ENCODE measurements around the gene FASTKD1.
"Not testable (repeated sequence)": the region's sequence is repeated elsewhere in the genome, so short reads cannot be mapped to it uniquely, and the experiment has no call there.

Gene FASTKD1

DNA sequence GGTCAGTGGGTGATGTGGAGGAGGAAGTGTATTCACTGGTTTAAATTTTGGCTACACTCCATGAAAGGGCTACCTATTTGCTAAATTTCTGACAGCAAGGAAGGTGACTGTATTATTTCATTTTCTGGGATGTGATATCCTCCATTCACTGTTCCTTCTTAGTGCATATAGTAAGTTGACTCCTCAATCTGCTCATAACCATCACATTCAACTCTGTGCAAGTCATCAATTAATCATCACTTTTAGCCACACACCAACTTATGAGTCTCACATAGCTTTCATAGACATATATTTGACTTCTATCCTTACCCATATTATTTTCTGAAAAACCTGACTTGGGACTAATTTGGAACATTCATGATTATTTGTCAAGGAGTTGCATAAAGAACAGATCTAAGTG, 47.2 kb downstream of the FASTKD1 start:
- no peak for DNase-seq (ENCODE audit: low read depth)
- no peak for TF ChIP-seq POLR2A (IDR thresholded peaks at IDR 0.05; ENCODE audit: extremely low read depth, insufficient read length)
- no peak for TF ChIP-seq MAX (IDR thresholded peaks at IDR 0.05; ENCODE audit: low read depth, low read length)
- no peak for TF ChIP-seq MYC (IDR thresholded peaks at IDR 0.05; ENCODE audit: low read depth, low read length)
- no peak for TF ChIP-seq CTCF (IDR thresholded peaks at IDR 0.05; ENCODE audit: low read depth, low read length)
- no peak overlapping the region for H3K4me3 ChIP-seq (ENCODE audit: low read depth, low read length)

GRCh38 chr2:169525434-169525833, 48.2 kb downstream of the FASTKD1 start:
- DNase-seq (ENCODE audit: low read depth) = no peak
- TF ChIP-seq MYC (IDR thresholded peaks at IDR 0.05; ENCODE audit: low read depth, low read length) (no peak), POLR2A (IDR thresholded peaks at IDR 0.05; ENCODE audit: extremely low read depth, insufficient read length) (no peak), CTCF (IDR thresholded peaks at IDR 0.05; ENCODE audit: low read depth, low read length) (no peak), MAX (IDR thresholded peaks at IDR 0.05; ENCODE audit: low read depth, low read length) (no peak)
- H3K4me3 ChIP-seq (ENCODE audit: low read depth, low read length) = no peak overlapping the region

DNA sequence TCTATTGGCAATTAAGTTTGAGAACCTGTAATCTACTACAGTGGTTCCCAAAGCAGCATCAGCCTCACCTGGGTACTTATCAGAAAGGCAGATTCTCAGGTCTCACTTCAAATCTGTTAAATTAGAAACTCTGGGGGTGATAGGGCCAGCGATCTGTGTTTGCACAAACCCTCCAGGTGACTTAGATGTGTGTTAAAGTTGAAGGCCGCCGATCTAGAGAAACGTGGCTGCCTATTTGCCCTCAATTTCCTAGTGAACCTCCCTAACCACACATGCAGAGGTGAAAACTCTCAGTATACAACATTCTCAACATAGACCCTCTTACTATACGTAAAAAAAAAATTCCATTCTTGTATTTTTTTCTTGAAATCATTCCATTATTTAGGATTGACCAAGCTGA, 50.0 kb downstream of the FASTKD1 start:
- H3K4me3 ChIP-seq (ENCODE audit: low read depth, low read length) = no peak overlapping the region
- no peak for DNase-seq (ENCODE audit: low read depth)
- TF ChIP-seq CTCF (IDR thresholded peaks at IDR 0.05; ENCODE audit: low read depth, low read length) (no peak), MAX (IDR thresholded peaks at IDR 0.05; ENCODE audit: low read depth, low read length) (no peak), MYC (IDR thresholded peaks at IDR 0.05; ENCODE audit: low read depth, low read length) (no peak), POLR2A (IDR thresholded peaks at IDR 0.05; ENCODE audit: extremely low read depth, insufficient read length) (no peak)

DNA sequence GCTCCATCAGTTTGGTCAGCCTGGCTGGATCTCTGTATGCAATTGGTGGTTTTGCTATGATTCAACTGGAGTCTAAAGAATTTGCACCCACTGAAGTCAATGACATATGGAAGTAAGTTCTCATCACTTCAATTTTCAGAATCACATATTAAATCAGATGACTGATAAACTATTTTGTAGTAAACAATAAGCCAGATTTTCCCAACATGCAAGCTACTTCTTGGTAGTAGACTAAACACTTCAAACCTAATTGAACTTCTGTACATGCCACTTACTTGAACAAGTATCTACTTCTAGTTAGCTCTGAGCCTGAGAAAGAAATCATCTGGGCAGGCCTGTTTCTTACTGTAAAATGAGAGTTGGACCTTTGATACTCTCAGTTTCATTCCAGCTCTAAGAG, 52.8 kb downstream of the FASTKD1 start:
- no peak for DNase-seq (ENCODE audit: low read depth)
- no peak overlapping the region for H3K4me3 ChIP-seq (ENCODE audit: low read depth, low read length)
- TF ChIP-seq CTCF (IDR thresholded peaks at IDR 0.05; ENCODE audit: low read depth, low read length) (no peak), MYC (IDR thresholded peaks at IDR 0.05; ENCODE audit: low read depth, low read length) (no peak), MAX (IDR thresholded peaks at IDR 0.05; ENCODE audit: low read depth, low read length) (no peak), POLR2A (IDR thresholded peaks at IDR 0.05; ENCODE audit: extremely low read depth, insufficient read length) (no peak)

- DNase-seq (ENCODE audit: low read depth); H3K4me3 ChIP-seq (ENCODE audit: low read depth, low read length): not testable (repeated sequence)
Observed at GRCh38 chr2:169516488-169516995, 57.1 kb downstream of the FASTKD1 start.

- DNase-seq (ENCODE audit: low read depth) = not testable (repeated sequence)
Observed at GRCh38 chr2:169514758-169515157, 58.9 kb downstream of the FASTKD1 start.

DNA sequence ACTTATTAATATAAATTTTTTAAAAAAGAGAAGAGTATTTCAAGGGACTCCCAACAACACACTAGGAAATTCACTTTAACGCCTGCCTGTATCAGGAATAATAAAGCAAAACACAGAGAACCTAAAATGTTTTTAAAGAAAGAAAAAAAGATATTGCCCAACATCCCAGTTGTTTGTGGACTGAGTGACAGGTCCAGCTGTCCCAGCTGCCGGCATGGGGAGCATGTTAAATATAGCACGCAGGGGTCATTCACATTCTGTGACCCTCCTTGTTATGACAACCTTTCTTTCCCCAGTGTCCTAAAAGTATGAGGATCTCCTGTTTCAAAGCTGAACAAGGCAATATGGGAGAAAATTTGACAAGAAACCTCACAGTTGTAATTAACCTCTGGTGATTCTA, 59.7 kb downstream of the FASTKD1 start:
- no peak overlapping the region for H3K4me3 ChIP-seq (ENCODE audit: low read depth, low read length)
- TF ChIP-seq POLR2A (IDR thresholded peaks at IDR 0.05; ENCODE audit: extremely low read depth, insufficient read length) (no peak), MAX (IDR thresholded peaks at IDR 0.05; ENCODE audit: low read depth, low read length) (no peak), MYC (IDR thresholded peaks at IDR 0.05; ENCODE audit: low read depth, low read length) (no peak), CTCF (IDR thresholded peaks at IDR 0.05; ENCODE audit: low read depth, low read length) (no peak)
- DNase-seq (ENCODE audit: low read depth) = no peak

More at GRCh38 chr2:169514758-169515157, 58.9 kb downstream of the FASTKD1 start:
- H3K4me3 ChIP-seq (ENCODE audit: low read depth, low read length) = not testable (repeated sequence)

Data from NB4 (cell line).